PC-9 (cell line): ENCODE measurements around the gene DLG2. TPM values are rescaled to one million over a fixed set of nuclear protein-coding genes. Genes with fewer than 3 reads are reported as not detected.

Experiments
- BruUV-seq: library from RNA; stranded (reverse); fragments of 400-500 nt; replicated peaks from 2 replicates; lab custom pipeline; 2021; lab: Mats Ljungman, UMichigan
- CTCF ChIA-PET: fragments of 300-600 bp; sonication (Branson Sonifier 250); formaldehyde crosslinking; loops from one replicate; lab custom pipeline; 2022; ENCODE audit warnings: antibody characterized with exemption; lab: Charles Lee
- POLR2A ChIA-PET: fragments of 300-600 bp; sonication (Branson Sonifier 250); formaldehyde crosslinking; loops from one replicate; lab custom pipeline; 2022; ENCODE audit warnings: antibody characterized with exemption; ENCODE audit not compliant: unreplicated experiment; lab: Charles Lee
- DNase-seq, 2 experiments: peaks; one replicate each; pipeline versions ENCODE4 v3.0.0 to v3.0.0-alpha.2; 2015 to 2022; ENCODE audit warnings: mixed read lengths in 1 of 2
- H2AFZ ChIP-seq: fragments of 200-600 bp; sonication (generic); 2 replicates; pipeline ENCODE4 v1.8.1; 2017; ENCODE audit warnings: antibody characterized with exemption
- H3F3A ChIP-seq: fragments of 200-600 bp; sonication (generic); 2 replicates; pipeline ENCODE4 v1.8.1; 2017; ENCODE audit warnings: antibody characterized with exemption, mild to moderate bottlenecking, low read depth; ENCODE audit not compliant: insufficient read depth
- H3K27ac ChIP-seq: fragments of 200-600 bp; sonication (generic); 2 replicates; pipeline ENCODE4 v1.6.1; 2016; ENCODE audit warnings: mixed run types
- H3K27me3 ChIP-seq: fragments of 200-600 bp; sonication (generic); 2 replicates; pipeline ENCODE4 v1.6.1; 2016; ENCODE audit warnings: low read depth, mixed run types; ENCODE audit not compliant: insufficient read depth
- H3K36me3 ChIP-seq: fragments of 200-600 bp; sonication (generic); 2 replicates; pipeline ENCODE4 v1.6.1; 2016; ENCODE audit warnings: low read depth, mixed run types
- H3K4me1 ChIP-seq: fragments of 200-600 bp; sonication (generic); replicated peaks from 2 replicates; pipeline ENCODE4 v1.6.1; 2016; ENCODE audit warnings: mixed run types; ENCODE audit not compliant: insufficient read depth
- H3K4me2 ChIP-seq: fragments of 200-600 bp; sonication (generic); 2 replicates; pipeline ENCODE4 v1.6.1; 2017; ENCODE audit warnings: mixed run types
- H3K4me3 ChIP-seq: fragments of 200-600 bp; sonication (generic); 2 replicates; pipeline ENCODE4 v1.6.1; 2016; ENCODE audit warnings: mixed run types
- H3K79me2 ChIP-seq: fragments of 200-600 bp; sonication (generic); 2 replicates; pipeline ENCODE4 v1.6.1; 2017; ENCODE audit warnings: low read depth, mixed run types
- H3K9me2 ChIP-seq: fragments of 200-600 bp; sonication (generic); 2 replicates; pipeline ENCODE4 v1.8.1; 2017; ENCODE audit warnings: mild to moderate bottlenecking; ENCODE audit not compliant: insufficient read depth
- H3K9me3 ChIP-seq: fragments of 200-600 bp; sonication (generic); 2 replicates; pipeline ENCODE4 v1.8.1; 2016; ENCODE audit warnings: low read depth; ENCODE audit not compliant: insufficient read depth
- H4K20me1 ChIP-seq: fragments of 200-600 bp; sonication (generic); 2 replicates; pipeline ENCODE4 v1.8.1; 2017; ENCODE audit not compliant: insufficient read depth
- CTCF ChIP-seq: fragments of 200-600 bp; sonication (generic); conservative IDR thresholded peaks from 2 replicates; pipeline ENCODE4 v1.6.1; 2017; ENCODE audit warnings: mixed run types, antibody characterized with exemption, mild to moderate bottlenecking, moderate library complexity
- EZH2 ChIP-seq: fragments of 200-600 bp; sonication (generic); IDR thresholded peaks from 2 replicates; pipeline ENCODE4 v1.8.0; 2017; ENCODE audit warnings: antibody characterized with exemption, low read depth
- intact Hi-C: fragments of 100-400 bp; cut with micrococcal nuclease; formaldehyde crosslinking; loops from one replicate; pipeline ENCODE4 v1.10.0; 2022; ENCODE audit not compliant: unreplicated experiment
- total RNA-seq: library from RNA; stranded (reverse); gene quantifications from 2 replicates; pipeline ENCODE4 v1.2.3, GENCODE V29; 2021

The DLG2 gene
- total RNA-seq, 1 experiment from 2014 or later, result 6.4 TPM

- no peaks in the 10 kb centered on the region for H3K9me2 ChIP-seq
- no peaks in the 10 kb centered on the region for H3K4me1 ChIP-seq
- no peaks in the 10 kb centered on the region for H3K27me3 ChIP-seq
- no peak overlapping the region for H3K4me2 ChIP-seq
- no peaks in the 10 kb centered on the region for H3K9me3 ChIP-seq
- H3K79me2 ChIP-seq, result no peaks in the 10 kb centered on the region
- BruUV-seq, result no TSS peak
- no peak overlapping the region for H2AFZ ChIP-seq
- H3F3A ChIP-seq, result no peaks in the 10 kb centered on the region
- CTCF ChIA-PET, result no interaction called here
- TF ChIP-seq EZH2 (no peak), CTCF (no peak)
- no peak overlapping the region for H3K4me3 ChIP-seq
- H3K27ac ChIP-seq, result no peak overlapping the region
- DNase-seq, result no peak
- H4K20me1 ChIP-seq, result no peaks in the 10 kb centered on the region
- POLR2A ChIA-PET, result no interaction called here
- intact Hi-C loops, result no loop called here
- H3K36me3 ChIP-seq, result no peaks in the 10 kb centered on the region
Measured at GRCh38 chr11:84471501-84471900, 1155.6 kb downstream of the DLG2 start.

GRCh38 chr11:84468235-84468634 is 1158.9 kb downstream of the DLG2 start:
- POLR2A ChIA-PET, result no interaction called here

GRCh38 chr11:84465040-84465439 is 1162.1 kb downstream of the DLG2 start:
- ChIA-PET CTCF (no interaction called here), POLR2A (no interaction called here)
- no peaks in the 10 kb centered on the region for H3K9me2 ChIP-seq
- no peaks in the 10 kb centered on the region for H3K79me2 ChIP-seq
- BruUV-seq, result no TSS peak
- H3K4me1 ChIP-seq, result no peaks in the 10 kb centered on the region
- H3K4me3 ChIP-seq, result no peak overlapping the region
- H3F3A ChIP-seq, result no peaks in the 10 kb centered on the region
- H3K4me2 ChIP-seq, result no peak overlapping the region
- no peak for DNase-seq
- no peaks in the 10 kb centered on the region for H3K36me3 ChIP-seq
- H3K9me3 ChIP-seq, result no peaks in the 10 kb centered on the region
- TF ChIP-seq EZH2 (no peak), CTCF (no peak)
- H2AFZ ChIP-seq, result no peak overlapping the region
- no peaks in the 10 kb centered on the region for H4K20me1 ChIP-seq
- H3K27me3 ChIP-seq, result no peaks in the 10 kb centered on the region
- intact Hi-C loops, result no loop called here
- no peak overlapping the region for H3K27ac ChIP-seq

More at GRCh38 chr11:84468235-84468634, 1158.9 kb downstream of the DLG2 start:
- no peak overlapping the region for H2AFZ ChIP-seq
- no TSS peak for BruUV-seq
- H4K20me1 ChIP-seq, result no peaks in the 10 kb centered on the region
- H3K9me2 ChIP-seq, result no peaks in the 10 kb centered on the region
- no peak overlapping the region for H3K27ac ChIP-seq
- no peaks in the 10 kb centered on the region for H3F3A ChIP-seq
- H3K4me1 ChIP-seq, result no peaks in the 10 kb centered on the region
- CTCF ChIA-PET, result no interaction called here
- no peaks in the 10 kb centered on the region for H3K36me3 ChIP-seq
- no peaks in the 10 kb centered on the region for H3K79me2 ChIP-seq
- intact Hi-C loops, result no loop called here
- TF ChIP-seq CTCF, result no peak
- no peaks in the 10 kb centered on the region for H3K9me3 ChIP-seq
- H3K27me3 ChIP-seq, result no peaks in the 10 kb centered on the region
- DNase-seq, result no peak
- no peak overlapping the region for H3K4me3 ChIP-seq
- H3K4me2 ChIP-seq, result no peak overlapping the region
